T follicular helper cell (primary cell): Measurements from ENCODE around the gene BTNL3.

Source experiments
- DNase-seq: peaks from one replicate; pipeline ENCODE4 v3.0.0-alpha.2; 2020; ENCODE audit warnings: low read depth

BTNL3 gene

DNA sequence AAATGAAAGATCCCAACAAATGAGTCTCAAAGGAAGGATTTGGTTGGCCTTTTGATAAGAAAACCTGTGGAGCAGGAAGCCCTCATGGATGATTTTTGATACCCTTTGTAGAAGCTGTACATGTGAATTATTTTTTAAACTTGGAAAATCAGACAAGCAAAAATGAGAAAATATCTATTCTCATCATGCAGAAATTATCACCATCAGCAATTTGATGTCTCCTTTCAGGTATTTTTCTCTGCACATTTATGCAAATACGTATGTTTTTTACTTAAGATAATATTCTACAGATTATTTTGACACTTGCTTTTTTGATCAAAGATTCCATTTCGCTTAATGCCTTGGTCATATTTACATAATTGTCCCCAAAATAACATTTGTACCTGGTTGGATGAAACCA is 58.6 kb downstream of the BTNL3 start:
- no peak for DNase-seq

DNA sequence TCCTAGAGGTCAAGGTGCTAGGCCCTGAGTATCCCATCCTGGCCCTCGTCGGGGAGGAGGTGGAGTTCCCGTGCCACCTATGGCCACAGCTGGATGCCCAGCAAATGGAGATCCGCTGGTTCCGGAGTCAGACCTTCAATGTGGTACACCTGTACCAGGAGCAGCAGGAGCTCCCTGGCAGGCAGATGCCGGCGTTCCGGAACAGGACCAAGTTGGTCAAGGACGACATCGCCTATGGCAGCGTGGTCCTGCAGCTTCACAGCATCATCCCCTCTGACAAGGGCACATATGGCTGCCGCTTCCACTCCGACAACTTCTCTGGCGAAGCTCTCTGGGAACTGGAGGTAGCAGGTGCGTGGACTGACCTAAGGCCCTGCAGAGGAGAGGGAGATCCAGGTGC is 59.3 kb downstream of the BTNL3 start:
- no peak for DNase-seq

DNA sequence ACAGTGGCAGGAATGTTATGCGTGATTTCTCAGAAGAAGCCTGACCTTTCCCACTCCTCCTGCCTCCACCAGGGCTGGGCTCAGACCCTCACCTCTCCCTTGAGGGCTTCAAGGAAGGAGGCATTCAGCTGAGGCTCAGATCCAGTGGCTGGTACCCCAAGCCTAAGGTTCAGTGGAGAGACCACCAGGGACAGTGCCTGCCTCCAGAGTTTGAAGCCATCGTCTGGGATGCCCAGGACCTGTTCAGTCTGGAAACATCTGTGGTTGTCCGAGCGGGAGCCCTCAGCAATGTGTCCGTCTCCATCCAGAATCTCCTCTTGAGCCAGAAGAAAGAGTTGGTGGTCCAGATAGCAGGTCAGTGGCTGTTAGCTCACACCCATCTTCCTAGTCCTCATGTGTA is 61.4 kb downstream of the BTNL3 start:
- no peak for DNase-seq

DNA sequence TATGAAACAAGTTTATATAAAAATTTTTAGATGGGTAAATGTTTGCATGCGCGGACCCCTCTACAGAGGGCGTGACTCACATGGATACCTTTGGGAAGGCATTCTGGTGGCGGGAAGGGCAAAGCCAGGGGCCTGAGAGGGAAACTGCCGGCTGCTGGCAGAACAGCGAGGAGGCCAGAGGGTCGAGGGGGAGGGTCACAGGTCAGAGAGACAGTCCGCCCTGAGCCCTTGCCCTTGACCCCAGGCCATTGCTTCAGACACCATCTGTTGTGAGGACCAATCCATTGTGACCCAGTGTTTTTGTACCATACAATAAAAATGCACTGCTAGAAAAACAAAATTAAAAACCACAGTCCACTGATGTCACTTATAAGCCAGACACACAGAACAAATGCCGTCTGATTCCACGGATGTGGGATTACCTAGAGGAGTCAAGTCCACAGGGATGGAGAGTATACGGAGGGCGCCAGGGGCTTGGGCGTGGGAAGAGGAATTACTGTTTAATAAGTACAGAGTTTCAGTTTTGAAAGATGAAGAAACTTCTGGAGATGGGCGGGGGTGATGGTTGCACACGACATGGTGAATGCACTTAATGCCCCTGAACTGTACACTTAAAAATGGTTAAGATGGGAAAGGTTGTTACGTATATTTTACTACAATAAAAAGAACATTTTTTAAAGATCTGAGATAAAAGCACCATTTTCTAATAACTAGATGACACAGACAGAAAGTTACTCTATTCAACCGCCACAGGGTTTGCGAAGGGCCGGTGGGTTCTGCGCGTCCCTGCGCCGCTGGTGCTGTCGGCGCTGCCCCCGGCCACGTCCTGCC is 63.4 kb downstream of the BTNL3 start:
- DNase-seq: no peak

DNA sequence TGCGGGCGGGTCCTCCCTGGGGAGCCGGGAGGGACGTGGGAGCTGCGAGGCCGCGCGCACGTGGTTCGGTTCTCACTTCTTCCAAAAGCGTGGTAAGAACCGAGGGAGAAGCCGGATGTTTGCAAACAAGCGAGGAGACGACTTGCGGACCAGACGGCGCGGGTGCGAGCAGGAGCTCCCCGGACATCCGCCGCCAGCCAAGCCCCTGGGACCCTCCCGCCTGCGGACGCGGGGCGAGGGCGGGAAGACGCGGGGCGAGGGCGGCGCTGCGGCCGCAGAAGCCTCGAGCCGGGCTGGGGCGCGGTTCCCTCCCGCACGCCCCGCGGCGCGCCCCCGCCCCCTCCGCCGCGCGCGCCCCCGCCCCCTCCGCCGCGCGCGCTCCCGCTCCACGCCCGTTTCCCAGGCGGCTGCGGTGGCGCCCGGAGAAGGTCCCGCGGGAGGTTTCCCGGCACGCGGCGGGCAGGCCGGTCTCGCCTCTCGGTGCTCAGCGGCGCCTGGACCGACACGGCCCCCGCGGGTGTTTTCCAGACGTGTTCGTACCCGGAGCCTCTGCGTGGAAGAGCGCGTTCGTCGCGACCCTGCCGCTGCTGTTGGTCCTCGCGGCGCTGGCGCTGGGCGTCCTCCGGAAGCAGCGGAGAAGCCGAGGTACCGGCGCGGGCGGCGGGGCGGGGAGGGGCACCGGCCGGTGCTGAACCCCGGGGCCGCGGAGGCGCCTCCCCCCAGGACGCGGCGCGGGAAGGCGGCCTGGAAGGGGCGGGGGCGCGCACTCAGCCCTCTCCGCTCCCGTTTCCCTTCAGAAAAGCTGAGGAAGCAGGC is 64.2 kb downstream of the BTNL3 start:
- DNase-seq: no peak

DNA sequence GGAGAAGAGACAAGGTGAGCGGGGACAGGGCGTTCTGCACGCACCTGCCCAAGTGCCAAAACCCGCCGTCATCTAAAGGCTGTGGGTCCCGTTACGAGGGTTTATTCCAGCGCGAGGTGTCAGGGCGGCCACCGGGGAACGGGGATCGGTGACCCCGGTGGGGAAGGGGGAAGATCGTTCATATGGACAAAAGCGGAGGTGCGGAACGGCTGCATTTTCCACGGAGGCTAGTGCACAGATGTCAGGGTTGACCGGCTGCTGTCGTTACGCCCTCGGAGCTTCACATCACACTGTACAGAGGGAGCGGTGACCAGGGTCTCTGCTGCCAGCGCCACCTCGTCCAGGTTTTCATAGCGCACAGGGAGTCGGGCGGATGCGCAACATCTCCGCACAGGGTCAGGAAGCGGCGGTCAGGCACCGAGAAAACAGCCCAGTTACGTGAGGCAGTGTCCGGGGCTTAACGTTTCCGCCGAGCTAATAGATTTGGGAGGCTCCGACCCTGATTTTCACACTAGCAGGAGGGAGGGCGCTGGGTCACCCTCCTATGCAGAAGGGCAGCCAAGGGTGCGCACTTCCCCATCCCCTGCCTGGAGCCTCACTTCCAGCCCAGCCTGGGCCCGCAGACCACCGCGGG is 65.0 kb downstream of the BTNL3 start:
- no peak for DNase-seq

DNA sequence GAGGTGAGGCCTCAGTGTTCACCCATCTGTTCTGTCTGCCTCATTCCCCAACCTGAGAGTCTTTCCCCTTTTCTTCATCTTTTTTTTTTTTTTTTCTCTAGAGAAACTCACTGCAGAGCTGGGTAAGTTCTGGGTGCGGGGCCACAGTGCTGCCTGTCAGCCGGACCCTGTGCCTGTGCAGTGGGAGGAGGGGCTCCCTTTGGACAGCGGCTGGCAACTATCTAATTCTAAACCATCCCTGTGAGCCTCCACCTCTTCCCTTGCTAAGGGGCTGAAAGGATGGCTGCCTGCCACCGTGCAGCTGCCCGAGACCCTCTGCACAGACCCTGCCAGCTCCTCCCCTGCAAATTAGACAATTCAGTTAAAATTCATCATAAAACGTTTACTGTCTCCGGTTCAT is 65.5 kb downstream of the BTNL3 start:
- DNase-seq: no peak

DNA sequence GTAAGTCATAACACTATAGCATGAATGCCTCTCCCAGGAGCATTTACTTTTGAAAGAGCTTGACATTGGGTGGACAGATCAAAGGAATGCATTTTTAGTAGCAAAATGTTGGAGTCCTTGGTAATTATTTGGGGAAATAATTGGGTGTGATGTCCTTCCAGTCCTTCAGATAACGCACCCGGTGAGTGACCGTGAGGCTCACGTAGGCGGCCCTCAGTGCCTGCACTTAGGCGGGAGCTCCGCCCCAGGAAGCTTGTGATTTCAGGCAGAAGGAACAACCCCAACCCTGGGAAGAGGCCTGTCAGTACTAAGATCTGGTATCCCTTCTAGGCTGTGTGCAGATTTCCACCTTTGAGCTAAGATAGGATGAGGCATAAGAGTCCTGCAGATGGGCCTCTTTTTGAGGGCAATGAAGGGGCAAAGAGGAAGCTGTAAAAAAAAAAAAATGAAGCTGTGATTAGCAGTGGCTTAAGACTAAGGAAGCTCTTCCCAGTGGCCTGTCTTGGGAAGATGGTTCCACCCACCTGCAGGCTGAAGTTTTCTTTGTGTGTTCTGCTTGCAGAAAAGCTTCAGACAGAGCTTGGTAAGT is 66.3 kb downstream of the BTNL3 start:
- no peak for DNase-seq
